ENCODE results near the gene ZNF396. TPM values are rescaled to one million over a fixed set of nuclear protein-coding genes. Genes with fewer than 3 reads are reported as not detected.
A peak's percentile ranks its signal among the peaks of the same experiment; 100 is the strongest.

ZNF396 gene
- total and polyA plus RNA-seq, 9 of the 15 experiments (the other 6 are each of a cell fraction or from before 2014, with no cell fraction given), result 0.73 to 2.3 (median 1.9) TPM

- peak; percentile 21; the same call in 1 of the 2 replicates for TF ChIP-seq CBFA2T2 (conservative IDR thresholded peaks at IDR 0.05)
- no peak for TF ChIP-seq RFX5 (IDR thresholded peaks at IDR 0.05; ENCODE audit: low read depth, low read length)
- no peak for TF ChIP-seq ADNP (tag; IDR thresholded peaks at IDR 0.05)
- TF ChIP-seq GTF3C2 (IDR thresholded peaks at IDR 0.05; ENCODE audit: borderline replicate concordance, extremely low read depth, insufficient read length), result no peak
- no peak for TF ChIP-seq SIRT6 (IDR thresholded peaks at IDR 0.05; ENCODE audit: low read depth, low read length)
- TF ChIP-seq ZNF316 (IDR thresholded peaks at IDR 0.05), result no peak
- no peak for TF ChIP-seq MCM7 (IDR thresholded peaks at IDR 0.05)
- no peak for TF ChIP-seq PHF21A (IDR thresholded peaks at IDR 0.05; ENCODE audit: borderline replicate concordance, low read depth)
- no peak for TF ChIP-seq ZNF239 (CRISPR knock-in tag; IDR thresholded peaks at IDR 0.05)
- no peak for TF ChIP-seq XRCC5 (IDR thresholded peaks at IDR 0.05; ENCODE audit: low read depth, low read length)
- TF ChIP-seq RBFOX2 (IDR thresholded peaks at IDR 0.05; ENCODE audit: low read depth, low read length), result no peak
- no peak for TF ChIP-seq PML (IDR thresholded peaks at IDR 0.05; ENCODE audit: low read length)
- TF ChIP-seq NR1H2 (CRISPR knock-in tag; IDR thresholded peaks at IDR 0.05), result no peak
- no peak for TF ChIP-seq ZEB2 (IDR thresholded peaks at IDR 0.05)
- no peak for TF ChIP-seq KDM2B (CRISPR knock-in tag; IDR thresholded peaks at IDR 0.05)
- peak in 1 of 2 experiments; percentile 65; a peak in 1 of 4 replicates for TF ChIP-seq SRF (CRISPR knock-in tag; IDR thresholded peaks at IDR 0.05)
- TF ChIP-seq ZNF408 (CRISPR knock-in tag; IDR thresholded peaks at IDR 0.05; ENCODE audit: low read depth), result no peak
- no peak for TF ChIP-seq ZBTB33 (CRISPR knock-in tag; IDR thresholded peaks at IDR 0.05)
- no peak for TF ChIP-seq ZSCAN32 (CRISPR knock-in tag; IDR thresholded peaks at IDR 0.05)
- TF ChIP-seq, protein P1, sequence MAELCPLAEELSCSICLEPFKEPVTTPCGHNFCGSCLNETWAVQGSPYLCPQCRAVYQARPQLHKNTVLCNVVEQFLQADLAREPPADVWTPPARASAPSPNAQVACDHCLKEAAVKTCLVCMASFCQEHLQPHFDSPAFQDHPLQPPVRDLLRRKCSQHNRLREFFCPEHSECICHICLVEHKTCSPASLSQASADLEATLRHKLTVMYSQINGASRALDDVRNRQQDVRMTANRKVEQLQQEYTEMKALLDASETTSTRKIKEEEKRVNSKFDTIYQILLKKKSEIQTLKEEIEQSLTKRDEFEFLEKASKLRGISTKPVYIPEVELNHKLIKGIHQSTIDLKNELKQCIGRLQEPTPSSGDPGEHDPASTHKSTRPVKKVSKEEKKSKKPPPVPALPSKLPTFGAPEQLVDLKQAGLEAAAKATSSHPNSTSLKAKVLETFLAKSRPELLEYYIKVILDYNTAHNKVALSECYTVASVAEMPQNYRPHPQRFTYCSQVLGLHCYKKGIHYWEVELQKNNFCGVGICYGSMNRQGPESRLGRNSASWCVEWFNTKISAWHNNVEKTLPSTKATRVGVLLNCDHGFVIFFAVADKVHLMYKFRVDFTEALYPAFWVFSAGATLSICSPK (IDR thresholded peaks at IDR 0.05; ENCODE audit: borderline replicate concordance), result no peak
- TF ChIP-seq MAFG (tag; conservative IDR thresholded peaks at IDR 0.05), result no peak
Observed at GRCh38 chr18:35322486-35323458, 54.4 kb downstream of the ZNF396 start (continued).

Measured in K562 (cell line).